Neural cell (in vitro differentiated cells): ENCODE data around the gene CYTH3. TPM values are rescaled to one million over a fixed set of nuclear protein-coding genes. Genes with fewer than 3 reads are reported as not detected.

Experiments used
- H2AFZ ChIP-seq: fragments of 200-600, 300-800 bp; sonication (generic), shearing (Covaris generic); 2 replicates; pipeline ENCODE4 v1.6.0; 2014; ENCODE audit warnings: low read depth, mild to moderate bottlenecking, antibody characterized with exemption, low read length, moderate library complexity
- H3F3A ChIP-seq: fragments of 200-600 bp; shearing (Covaris generic); 2 replicates; pipeline ENCODE4 v1.6.1; 2016; ENCODE audit warnings: mild to moderate bottlenecking, moderate library complexity, mixed read lengths, antibody characterized with exemption, low read length; ENCODE audit not compliant: insufficient read depth, poor library complexity, severe bottlenecking
- H3K27ac ChIP-seq: fragments of 200-600, 300-800 bp; sonication (generic), shearing (Covaris generic); 2 replicates; pipeline ENCODE4 v1.5.1; 2014; ENCODE audit warnings: mild to moderate bottlenecking, low read length, moderate library complexity
- H3K27me3 ChIP-seq: fragments of 300-800, 200-600 bp; sonication (generic), shearing (Covaris generic); 2 replicates; pipeline ENCODE4 v1.6.0; 2014; ENCODE audit warnings: mild to moderate bottlenecking, low read depth, low read length, moderate library complexity; ENCODE audit not compliant: insufficient read depth
- H3K36me3 ChIP-seq: fragments of 300-800, 200-600 bp; sonication (generic), shearing (Covaris generic); 2 replicates; pipeline ENCODE4 v1.5.1; 2014; ENCODE audit warnings: mild to moderate bottlenecking, antibody characterized with exemption, low read length, moderate library complexity; ENCODE audit not compliant: insufficient read depth
- H3K4me2 ChIP-seq: fragments of 300-800, 200-600 bp; sonication (generic), shearing (Covaris generic); 2 replicates; pipeline ENCODE4 v1.6.0; 2014; ENCODE audit warnings: mild to moderate bottlenecking, low read length
- H3K4me3 ChIP-seq: fragments of 300-800, 200-600 bp; sonication (generic), shearing (Covaris generic); 2 replicates; pipeline ENCODE4 v1.5.1; 2014; ENCODE audit warnings: mild to moderate bottlenecking, low read length, moderate library complexity
- H3K79me2 ChIP-seq: fragments of 200-600 bp; shearing (Covaris generic); replicated peaks from 2 replicates; pipeline ENCODE4 v1.6.0; 2014; ENCODE audit warnings: mild to moderate bottlenecking, low read length, moderate library complexity; ENCODE audit not compliant: insufficient read depth
- H3K9ac ChIP-seq: fragments of 300-800, 200-600 bp; sonication (generic), shearing (Covaris generic); 2 replicates; pipeline ENCODE4 v1.6.1; 2016; ENCODE audit warnings: mild to moderate bottlenecking, low read length, mixed read lengths
- H3K9me2 ChIP-seq: fragments of 200-600 bp; shearing (Covaris generic); 2 replicates; pipeline ENCODE4 v1.6.1; 2016; ENCODE audit warnings: mild to moderate bottlenecking, low read length, mixed read lengths; ENCODE audit not compliant: insufficient read depth
- H3K9me3 ChIP-seq: fragments of 200-600, 300-800 bp; sonication (generic), shearing (Covaris generic); 2 replicates; pipeline ENCODE4 v1.6.1; 2016; ENCODE audit warnings: mild to moderate bottlenecking, mixed run types, low read length, moderate library complexity, mixed read lengths
- H4K20me1 ChIP-seq: fragments of 200-600 bp; shearing (Covaris generic); 2 replicates; pipeline ENCODE4 v1.6.1; 2016; ENCODE audit warnings: mild to moderate bottlenecking, mixed run types; ENCODE audit not compliant: insufficient read depth
- EP300 ChIP-seq: fragments of 450-650 bp; conservative IDR thresholded peaks from 2 replicates; pipeline ENCODE4 v1.6.1; 2014; ENCODE audit warnings: antibody characterized with exemption, mild to moderate bottlenecking, moderate library complexity; ENCODE audit not compliant: poor library complexity, severe bottlenecking
- EZH2 ChIP-seq: fragments of 200-600, 300-800 bp; shearing (Covaris generic), sonication (generic); IDR thresholded peaks from 2 replicates; pipeline ENCODE4 v1.6.1; 2014; ENCODE audit warnings: antibody characterized with exemption, low read length, borderline replicate concordance, mild to moderate bottlenecking; ENCODE audit not compliant: insufficient read depth, poor library complexity, severe bottlenecking
- MXI1 ChIP-seq: fragments of 450-650 bp; conservative IDR thresholded peaks from 2 replicates; pipeline ENCODE4 v1.6.1; 2014; ENCODE audit warnings: antibody characterized with exemption, mild to moderate bottlenecking; ENCODE audit not compliant: poor library complexity, severe bottlenecking
- POLR2AphosphoS5 ChIP-seq: IDR thresholded peaks from 2 replicates; pipeline ENCODE4 v1.6.1; 2012
- RAD21 ChIP-seq: fragments of 450-650 bp; conservative IDR thresholded peaks from 2 replicates; pipeline ENCODE4 v1.6.1; 2014; ENCODE audit warnings: antibody characterized with exemption, mild to moderate bottlenecking, moderate library complexity
- SMC3 ChIP-seq: fragments of 450-650 bp; conservative IDR thresholded peaks from 2 replicates; pipeline ENCODE4 v1.6.1; 2014; ENCODE audit warnings: antibody characterized with exemption, mild to moderate bottlenecking, moderate library complexity; ENCODE audit not compliant: poor library complexity
- TAF1 ChIP-seq: IDR thresholded peaks from 2 replicates; pipeline ENCODE4 v1.6.1; 2012; ENCODE audit warnings: low read depth
- polyA plus RNA-seq: library from polyadenylated mRNA; depleted of rRNA; stranded (reverse); fragments of >200 nt; gene quantifications from 2 replicates; pipeline ENCODE4 v1.2.3, GENCODE V29; 2014
- TF ChIP-seq, protein P1 (sequence below): fragments of 450-650 bp; IDR thresholded peaks from 2 replicates; pipeline ENCODE4 v1.5.1; 2014; ENCODE audit warnings: antibody characterized with exemption, mild to moderate bottlenecking, moderate library complexity; ENCODE audit not compliant: poor library complexity, severe bottlenecking
- TF ChIP-seq, protein P2 (sequence below): IDR thresholded peaks from 2 replicates; pipeline ENCODE4 v1.6.1; 2012; ENCODE audit warnings: borderline replicate concordance

The CYTH3 gene
- polyA plus RNA-seq, 1 donor from 2014 or later = 33.9 TPM

DNA sequence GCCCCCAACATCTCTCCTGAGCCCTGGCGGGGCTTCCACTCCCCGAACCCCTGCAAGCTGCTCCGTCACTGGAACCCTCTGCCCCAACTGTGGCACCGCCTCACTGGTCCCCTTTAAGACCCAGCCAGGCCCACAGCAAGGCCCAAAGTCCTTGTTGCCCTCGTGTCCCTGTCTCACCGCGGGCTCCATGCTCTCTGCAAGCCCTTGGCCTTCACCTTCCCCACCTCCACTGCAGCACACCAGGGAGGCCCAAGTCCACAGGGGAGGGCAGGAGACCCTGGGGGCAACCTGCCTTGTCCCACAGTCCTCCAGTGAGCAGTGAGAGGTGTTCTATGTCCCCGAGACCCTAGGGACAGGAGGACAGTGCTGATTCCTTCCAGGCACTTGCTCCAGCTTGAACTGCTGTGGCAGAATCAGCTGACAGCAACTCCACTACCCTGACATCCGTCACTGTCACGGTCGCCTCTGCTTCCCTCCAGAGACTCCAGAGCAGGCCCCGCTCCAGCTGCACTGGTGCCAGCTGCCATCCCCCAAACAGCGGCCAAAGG is 105.3 kb downstream of the CYTH3 start:
- no peak overlapping the region for H2AFZ ChIP-seq
- TF ChIP-seq, protein P1, sequence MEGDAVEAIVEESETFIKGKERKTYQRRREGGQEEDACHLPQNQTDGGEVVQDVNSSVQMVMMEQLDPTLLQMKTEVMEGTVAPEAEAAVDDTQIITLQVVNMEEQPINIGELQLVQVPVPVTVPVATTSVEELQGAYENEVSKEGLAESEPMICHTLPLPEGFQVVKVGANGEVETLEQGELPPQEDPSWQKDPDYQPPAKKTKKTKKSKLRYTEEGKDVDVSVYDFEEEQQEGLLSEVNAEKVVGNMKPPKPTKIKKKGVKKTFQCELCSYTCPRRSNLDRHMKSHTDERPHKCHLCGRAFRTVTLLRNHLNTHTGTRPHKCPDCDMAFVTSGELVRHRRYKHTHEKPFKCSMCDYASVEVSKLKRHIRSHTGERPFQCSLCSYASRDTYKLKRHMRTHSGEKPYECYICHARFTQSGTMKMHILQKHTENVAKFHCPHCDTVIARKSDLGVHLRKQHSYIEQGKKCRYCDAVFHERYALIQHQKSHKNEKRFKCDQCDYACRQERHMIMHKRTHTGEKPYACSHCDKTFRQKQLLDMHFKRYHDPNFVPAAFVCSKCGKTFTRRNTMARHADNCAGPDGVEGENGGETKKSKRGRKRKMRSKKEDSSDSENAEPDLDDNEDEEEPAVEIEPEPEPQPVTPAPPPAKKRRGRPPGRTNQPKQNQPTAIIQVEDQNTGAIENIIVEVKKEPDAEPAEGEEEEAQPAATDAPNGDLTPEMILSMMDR = no peak
- TF ChIP-seq TAF1 (no peak), RAD21 (no peak), EZH2 (no peak), EP300 (no peak), SMC3 (no peak), MXI1 (no peak), POLR2AphosphoS5 (no peak)
- TF ChIP-seq, protein P2, sequence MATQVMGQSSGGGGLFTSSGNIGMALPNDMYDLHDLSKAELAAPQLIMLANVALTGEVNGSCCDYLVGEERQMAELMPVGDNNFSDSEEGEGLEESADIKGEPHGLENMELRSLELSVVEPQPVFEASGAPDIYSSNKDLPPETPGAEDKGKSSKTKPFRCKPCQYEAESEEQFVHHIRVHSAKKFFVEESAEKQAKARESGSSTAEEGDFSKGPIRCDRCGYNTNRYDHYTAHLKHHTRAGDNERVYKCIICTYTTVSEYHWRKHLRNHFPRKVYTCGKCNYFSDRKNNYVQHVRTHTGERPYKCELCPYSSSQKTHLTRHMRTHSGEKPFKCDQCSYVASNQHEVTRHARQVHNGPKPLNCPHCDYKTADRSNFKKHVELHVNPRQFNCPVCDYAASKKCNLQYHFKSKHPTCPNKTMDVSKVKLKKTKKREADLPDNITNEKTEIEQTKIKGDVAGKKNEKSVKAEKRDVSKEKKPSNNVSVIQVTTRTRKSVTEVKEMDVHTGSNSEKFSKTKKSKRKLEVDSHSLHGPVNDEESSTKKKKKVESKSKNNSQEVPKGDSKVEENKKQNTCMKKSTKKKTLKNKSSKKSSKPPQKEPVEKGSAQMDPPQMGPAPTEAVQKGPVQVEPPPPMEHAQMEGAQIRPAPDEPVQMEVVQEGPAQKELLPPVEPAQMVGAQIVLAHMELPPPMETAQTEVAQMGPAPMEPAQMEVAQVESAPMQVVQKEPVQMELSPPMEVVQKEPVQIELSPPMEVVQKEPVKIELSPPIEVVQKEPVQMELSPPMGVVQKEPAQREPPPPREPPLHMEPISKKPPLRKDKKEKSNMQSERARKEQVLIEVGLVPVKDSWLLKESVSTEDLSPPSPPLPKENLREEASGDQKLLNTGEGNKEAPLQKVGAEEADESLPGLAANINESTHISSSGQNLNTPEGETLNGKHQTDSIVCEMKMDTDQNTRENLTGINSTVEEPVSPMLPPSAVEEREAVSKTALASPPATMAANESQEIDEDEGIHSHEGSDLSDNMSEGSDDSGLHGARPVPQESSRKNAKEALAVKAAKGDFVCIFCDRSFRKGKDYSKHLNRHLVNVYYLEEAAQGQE = no peak
- no peaks in the 10 kb centered on the region for H3K9me3 ChIP-seq
- no peaks in the 10 kb centered on the region for H3K27me3 ChIP-seq
- no peaks in the 10 kb centered on the region for H3F3A ChIP-seq
- H3K9me2 ChIP-seq = no peaks in the 10 kb centered on the region
- no peak overlapping the region for H3K4me3 ChIP-seq
- no peak overlapping the region for H3K4me2 ChIP-seq
- no peaks in the 10 kb centered on the region for H3K79me2 ChIP-seq
- H4K20me1 ChIP-seq = no peaks in the 10 kb centered on the region
- no peaks in the 10 kb centered on the region for H3K36me3 ChIP-seq
- no peak overlapping the region for H3K9ac ChIP-seq
- H3K27ac ChIP-seq = no peak overlapping the region

DNA sequence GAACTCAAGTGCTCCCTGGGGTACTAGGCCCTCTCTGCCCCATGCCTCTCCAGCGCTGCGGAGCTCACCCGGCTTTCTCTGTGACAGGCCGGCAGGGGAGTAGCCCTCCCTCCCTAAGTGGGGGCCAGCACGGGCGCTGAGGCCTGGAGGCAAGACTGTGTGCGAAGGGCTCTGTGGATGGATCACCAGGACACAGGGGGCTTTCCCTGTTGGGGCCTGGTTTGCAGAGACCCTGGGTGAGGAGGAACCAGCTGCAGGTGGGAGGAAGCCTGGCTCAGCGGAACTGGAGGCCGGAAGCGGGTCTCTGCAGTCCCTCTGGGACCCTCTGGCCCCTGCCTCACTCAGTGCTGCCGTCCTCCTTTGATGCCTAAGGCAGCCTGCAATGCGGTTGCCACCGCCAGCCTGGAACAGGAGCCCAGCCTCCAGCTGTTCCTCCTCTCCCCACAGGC is 106.0 kb downstream of the CYTH3 start:
- Histone ChIP-seq H3K9me2 (no peaks in the 10 kb centered on the region), H4K20me1 (no peaks in the 10 kb centered on the region), H2AFZ (no peak overlapping the region), H3K4me2 (no peak overlapping the region), H3K9me3 (no peaks in the 10 kb centered on the region), H3K27me3 (no peaks in the 10 kb centered on the region), H3K4me3 (no peak overlapping the region), H3K9ac (no peak overlapping the region), H3K79me2 (no peaks in the 10 kb centered on the region), H3K36me3 (no peaks in the 10 kb centered on the region), H3F3A (no peaks in the 10 kb centered on the region), H3K27ac (no peak overlapping the region)
- TF ChIP-seq EP300 (no peak), SMC3 (no peak), TAF1 (no peak), EZH2 (no peak), RAD21 (no peak), MXI1 (no peak)
- TF ChIP-seq, protein P1 = no peak
- TF ChIP-seq, protein P2 = no peak
